Hepatocyte (in vitro differentiated cells): ENCODE measurements around the gene ZNF407.

ENCODE experiments used
- CTCF ChIP-seq: fragments of 200-600 bp; sonication (generic); IDR thresholded peaks from 2 replicates; pipeline ENCODE4 v1.5.1; 2016; ENCODE audit warnings: antibody characterized with exemption, mild to moderate bottlenecking; ENCODE audit not compliant: poor library complexity
- EZH2 ChIP-seq: fragments of 200-600 bp; sonication (generic); IDR thresholded peaks from 2 replicates; pipeline ENCODE4 v1.6.1; 2016; ENCODE audit warnings: antibody characterized with exemption, mild to moderate bottlenecking, borderline replicate concordance
- EZH2phosphoT487 ChIP-seq: fragments of 200-600 bp; sonication (generic); IDR thresholded peaks from one replicate; pipeline ENCODE4 v1.6.1; 2018; ENCODE audit warnings: antibody characterized with exemption, mild to moderate bottlenecking, low read depth, moderate library complexity; ENCODE audit not compliant: unreplicated experiment, severe bottlenecking

GRCh38 chr18:75003764-75004690, 406.4 kb downstream of the ZNF407 start:
- TF ChIP-seq CTCF (no peak), EZH2 (no peak), EZH2phosphoT487 (no peak)
